SIG-M5 (cell line): ENCODE measurements around the gene TPST2.

Experiments
- DNase-seq: peaks from one replicate; lab custom pipeline; 2025; lab: John Stamatoyannopoulos, UW

Gene TPST2

GRCh38 chr22:26553056-26553752 lies 36.7 kb downstream of the TPST2 start:
- no peak for DNase-seq

GRCh38 chr22:26552466-26552865 lies 37.5 kb downstream of the TPST2 start:
- no peak for DNase-seq

GRCh38 chr22:26551568-26551967 lies 38.4 kb downstream of the TPST2 start:
- no peak for DNase-seq

- DNase-seq: no peak
Measured at GRCh38 chr22:26550498-26551033, 39.4 kb downstream of the TPST2 start.

- no peak for DNase-seq
Measured at GRCh38 chr22:26549902-26550497, 39.9 kb downstream of the TPST2 start.

- DNase-seq: no peak
Measured at GRCh38 chr22:26548984-26549383, 40.9 kb downstream of the TPST2 start.

- DNase-seq: no peak
Measured at GRCh38 chr22:26548303-26548702, 41.6 kb downstream of the TPST2 start.

GRCh38 chr22:26547837-26548236 lies 42.1 kb downstream of the TPST2 start:
- DNase-seq: no peak

GRCh38 chr22:26547426-26547825 lies 42.5 kb downstream of the TPST2 start:
- DNase-seq: no peak

- DNase-seq: no peak
Measured at GRCh38 chr22:26546282-26546681, 43.6 kb downstream of the TPST2 start.

GRCh38 chr22:26545827-26546226 lies 44.1 kb downstream of the TPST2 start:
- no peak for DNase-seq

- no peak for DNase-seq
Measured at GRCh38 chr22:26545385-26545784, 44.5 kb downstream of the TPST2 start.

GRCh38 chr22:26544489-26544888 lies 45.4 kb downstream of the TPST2 start:
- DNase-seq: no peak

- no peak for DNase-seq
Measured at GRCh38 chr22:26542831-26543230, 47.1 kb downstream of the TPST2 start.

- DNase-seq: no peak
Measured at GRCh38 chr22:26541167-26541819, 48.6 kb downstream of the TPST2 start.

GRCh38 chr22:26540119-26540518 lies 49.8 kb downstream of the TPST2 start:
- DNase-seq: no peak

- DNase-seq: no peak
Measured at GRCh38 chr22:26536762-26537134, 53.2 kb downstream of the TPST2 start.

- no peak for DNase-seq
Measured at GRCh38 chr22:26536056-26536761, 53.7 kb downstream of the TPST2 start.

- no peak for DNase-seq
Measured at GRCh38 chr22:26535603-26535908, 54.4 kb downstream of the TPST2 start.

GRCh38 chr22:26534874-26535602 lies 54.9 kb downstream of the TPST2 start:
- no peak for DNase-seq

GRCh38 chr22:26534171-26534855 lies 55.6 kb downstream of the TPST2 start:
- DNase-seq: no peak
